Memory B cell (primary cell): ENCODE results near the gene AVL9.

ENCODE experiments used
- ATAC-seq: fragments of 150-1000 bp; cut with Tn5 transposase; 2 replicates; pipeline ENCODE4 v1.10.0; 2021; ENCODE audit warnings: low read depth, mild to moderate bottlenecking, moderate library complexity
- DNase-seq, 2 donors: peaks; one replicate each; pipeline ENCODE4 v3.0.0; 2022; ENCODE audit warnings: low spot score in 2 of 2
- H3K27ac Mint-ChIP-seq: one replicate; pipeline ENCODE4 v1.8.0; 2022; ENCODE audit warnings: mild to moderate bottlenecking, moderate library complexity, mixed read lengths
- H3K27me3 Mint-ChIP-seq: one replicate; pipeline ENCODE4 v1.8.0; 2022; ENCODE audit warnings: mixed read lengths
- H3K36me3 Mint-ChIP-seq: one replicate; pipeline ENCODE4 v1.8.0; 2022; ENCODE audit warnings: mild to moderate bottlenecking, mixed read lengths
- H3K4me1 Mint-ChIP-seq: one replicate; pipeline ENCODE4 v1.8.0; 2022; ENCODE audit warnings: mixed read lengths
- H3K4me3 Mint-ChIP-seq: one replicate; pipeline ENCODE4 v1.8.0; 2022; ENCODE audit warnings: mild to moderate bottlenecking, moderate library complexity, mixed read lengths
- H3K9me3 Mint-ChIP-seq: one replicate; pipeline ENCODE4 v1.8.0; 2022; ENCODE audit warnings: mixed read lengths

Gene AVL9

DNA sequence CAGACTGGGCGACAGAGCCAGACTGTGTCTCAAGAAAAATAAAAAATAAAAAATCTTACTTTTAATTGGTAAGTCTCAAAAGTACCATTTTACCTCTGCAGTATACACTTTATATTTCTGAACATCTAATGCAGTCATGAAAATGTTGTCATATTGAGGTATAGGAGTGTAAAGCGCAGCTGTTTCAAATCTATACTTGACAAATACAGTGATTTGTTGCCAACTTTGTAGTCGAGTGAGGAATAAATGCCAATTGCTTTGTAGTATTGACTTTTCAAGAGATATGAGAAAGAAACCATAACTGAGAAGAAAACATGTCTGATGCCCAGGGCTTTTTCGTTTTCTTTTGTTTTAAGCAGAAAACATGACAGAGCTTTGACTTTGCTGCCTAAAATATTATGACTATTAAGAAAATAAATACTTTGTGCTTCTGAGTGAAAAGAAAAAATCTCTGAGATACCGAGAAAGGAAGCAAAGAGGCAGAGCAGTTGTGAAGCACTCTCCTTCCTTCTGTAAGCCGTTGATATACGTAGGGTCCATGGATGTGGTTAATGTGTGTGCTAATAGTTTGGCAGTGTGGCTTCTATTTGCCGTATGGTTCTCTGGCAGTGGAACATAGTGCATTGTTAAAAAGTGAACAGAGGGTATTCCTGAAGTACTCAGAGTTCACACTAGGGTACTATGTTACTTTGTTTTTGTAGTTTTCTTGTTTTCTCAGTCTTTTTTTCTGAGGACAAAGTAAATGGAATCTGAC is 38.2 kb downstream of the AVL9 start:
- no peaks in the 10 kb centered on the region for H3K27me3 Mint-ChIP-seq
- ATAC-seq: no peak
- no peak for DNase-seq

DNA sequence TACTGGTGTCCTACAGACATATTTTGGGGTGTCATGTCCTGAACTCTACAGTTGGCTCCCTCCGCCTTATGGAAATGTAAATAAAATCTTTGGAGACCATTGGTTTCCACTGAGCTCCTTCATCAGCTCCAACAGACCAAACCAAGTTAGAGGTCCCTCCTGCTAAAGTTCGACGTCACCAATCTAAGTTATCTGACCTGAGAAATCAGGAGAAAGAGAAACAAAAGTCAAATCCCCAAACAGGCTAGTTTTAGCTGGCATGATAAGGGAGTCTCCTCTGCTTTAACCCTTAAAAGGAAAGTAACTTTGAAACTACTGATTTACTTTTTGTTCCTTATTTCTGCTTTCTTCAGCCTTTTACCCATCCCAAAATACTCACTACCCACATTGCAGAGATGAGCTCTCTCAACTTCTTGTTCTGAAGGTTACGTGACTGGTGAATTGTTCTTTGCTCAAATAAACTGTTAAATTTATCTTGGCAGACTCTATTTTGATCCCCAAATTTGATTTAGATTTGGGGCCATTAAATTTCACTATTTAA is 39.9 kb downstream of the AVL9 start:
- ATAC-seq (no peak), DNase-seq (no peak)
- peaks cover 3% of the 10 kb centered on the region for H3K36me3 Mint-ChIP-seq
- H3K27ac Mint-ChIP-seq: peak overlapping the region; percentile 50
- H3K4me1 Mint-ChIP-seq: peaks cover 7% of the 10 kb centered on the region
- no peaks in the 10 kb centered on the region for H3K27me3 Mint-ChIP-seq
- no peaks in the 10 kb centered on the region for H3K9me3 Mint-ChIP-seq
- H3K4me3 Mint-ChIP-seq: no peak overlapping the region

More for the DNA sequence above, 38.2 kb downstream of the AVL9 start:
- H3K4me1 Mint-ChIP-seq: peaks cover 6% of the 10 kb centered on the region
- peaks cover 3% of the 10 kb centered on the region for H3K36me3 Mint-ChIP-seq
- H3K4me3 Mint-ChIP-seq: no peak overlapping the region
- H3K27ac Mint-ChIP-seq: no peak overlapping the region
- H3K9me3 Mint-ChIP-seq: no peaks in the 10 kb centered on the region

DNA sequence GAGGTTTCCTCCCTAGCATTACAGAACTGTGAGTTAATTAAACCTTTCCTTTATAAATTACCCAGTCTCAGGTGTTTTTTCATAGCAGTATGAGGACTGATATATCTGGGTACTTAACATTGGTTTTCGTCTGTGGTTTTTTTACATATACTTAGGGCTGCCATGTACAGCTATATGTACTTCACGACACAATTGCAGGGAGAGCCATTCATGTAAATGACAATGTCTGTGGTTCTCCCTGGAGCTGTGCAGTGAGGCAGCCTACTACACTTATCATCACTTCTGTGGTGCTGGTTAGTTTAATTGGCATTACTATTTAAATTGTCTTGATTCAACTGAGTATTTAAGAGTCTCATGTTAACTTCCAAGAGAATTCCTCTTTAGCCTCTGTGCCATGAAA is 40.7 kb downstream of the AVL9 start:
- Mint-ChIP-seq H3K4me1 (peaks cover 8% of the 10 kb centered on the region), H3K27me3 (no peaks in the 10 kb centered on the region), H3K4me3 (no peak overlapping the region), H3K36me3 (peaks cover 3% of the 10 kb centered on the region), H3K27ac (peak overlapping the region; percentile 17), H3K9me3 (no peaks in the 10 kb centered on the region)
- ATAC-seq (no peak), DNase-seq (no peak)

DNA sequence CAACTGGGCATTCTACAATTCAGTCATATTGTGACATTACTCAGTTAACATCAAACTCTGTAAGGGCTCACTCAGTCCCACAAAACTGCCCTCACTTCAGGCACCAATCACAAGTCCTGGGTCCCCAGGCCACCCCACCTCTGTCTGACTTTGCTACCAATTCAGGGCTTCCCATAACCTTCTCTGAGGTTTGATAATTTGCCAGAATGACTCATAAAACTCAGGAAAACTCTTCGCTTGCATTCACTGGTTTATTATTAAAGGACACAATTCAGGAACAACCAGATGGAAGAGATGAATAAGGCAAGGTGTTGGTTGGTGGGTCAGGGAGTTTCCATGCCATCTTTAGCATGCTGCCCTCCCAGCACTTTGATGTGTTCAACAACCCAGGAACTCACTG is 41.3 kb downstream of the AVL9 start:
- no peak for DNase-seq
- H3K4me3 Mint-ChIP-seq: no peak overlapping the region
- H3K4me1 Mint-ChIP-seq: peaks cover 8% of the 10 kb centered on the region
- ATAC-seq: no peak
- no peaks in the 10 kb centered on the region for H3K9me3 Mint-ChIP-seq
- peak overlapping the region; percentile 38 for H3K27ac Mint-ChIP-seq
- no peaks in the 10 kb centered on the region for H3K27me3 Mint-ChIP-seq
- H3K36me3 Mint-ChIP-seq: no peaks in the 10 kb centered on the region

DNA sequence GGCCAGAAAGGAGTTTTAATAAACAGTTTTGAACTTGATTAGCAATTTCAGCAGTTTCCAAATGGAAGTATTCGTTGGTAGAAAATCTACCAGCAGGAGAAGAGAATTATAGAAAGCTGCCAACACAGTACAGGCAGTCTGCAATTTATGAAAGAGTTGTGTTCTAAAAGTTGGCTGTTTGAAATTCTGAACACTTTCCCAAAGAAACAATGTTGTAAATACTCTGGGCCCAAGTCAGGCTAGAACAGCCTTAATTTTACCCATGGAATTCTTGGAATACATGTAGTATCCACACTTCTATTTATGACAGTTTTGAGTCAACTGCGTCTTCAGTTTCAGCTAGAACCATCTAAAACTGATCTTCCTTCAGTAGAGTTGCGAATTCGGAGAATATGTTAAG is 42.5 kb downstream of the AVL9 start:
- Mint-ChIP-seq H3K36me3 (no peaks in the 10 kb centered on the region), H3K4me3 (no peak overlapping the region), H3K4me1 (peaks cover 8% of the 10 kb centered on the region), H3K9me3 (no peaks in the 10 kb centered on the region), H3K27me3 (no peaks in the 10 kb centered on the region), H3K27ac (no peak overlapping the region)
- ATAC-seq: no peak
- DNase-seq: no peak

DNA sequence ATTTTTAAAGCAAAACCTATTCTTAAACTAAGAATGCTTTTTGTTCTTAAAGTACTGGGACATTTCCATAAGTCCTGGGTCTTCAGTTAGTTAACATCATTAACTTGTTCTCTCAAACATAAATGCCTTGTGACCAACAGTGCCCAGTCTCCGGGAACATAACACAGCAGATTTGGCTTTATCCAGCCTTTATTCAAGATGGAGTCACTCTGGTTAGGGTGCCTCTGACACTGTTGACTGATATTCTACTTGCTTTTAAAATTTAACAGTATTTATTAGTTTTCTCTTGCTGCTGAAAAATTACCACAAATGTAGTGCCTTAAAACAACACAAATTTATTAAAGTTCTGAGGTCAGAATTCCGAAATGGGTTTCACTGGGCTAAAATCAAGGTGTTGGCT is 44.1 kb downstream of the AVL9 start:
- Mint-ChIP-seq H3K9me3 (no peaks in the 10 kb centered on the region), H3K4me1 (peaks cover 8% of the 10 kb centered on the region), H3K36me3 (peaks cover 3% of the 10 kb centered on the region), H3K27me3 (no peaks in the 10 kb centered on the region), H3K4me3 (no peak overlapping the region), H3K27ac (peak overlapping the region; percentile 45)
- DNase-seq: no peak
- ATAC-seq: no peak

DNA sequence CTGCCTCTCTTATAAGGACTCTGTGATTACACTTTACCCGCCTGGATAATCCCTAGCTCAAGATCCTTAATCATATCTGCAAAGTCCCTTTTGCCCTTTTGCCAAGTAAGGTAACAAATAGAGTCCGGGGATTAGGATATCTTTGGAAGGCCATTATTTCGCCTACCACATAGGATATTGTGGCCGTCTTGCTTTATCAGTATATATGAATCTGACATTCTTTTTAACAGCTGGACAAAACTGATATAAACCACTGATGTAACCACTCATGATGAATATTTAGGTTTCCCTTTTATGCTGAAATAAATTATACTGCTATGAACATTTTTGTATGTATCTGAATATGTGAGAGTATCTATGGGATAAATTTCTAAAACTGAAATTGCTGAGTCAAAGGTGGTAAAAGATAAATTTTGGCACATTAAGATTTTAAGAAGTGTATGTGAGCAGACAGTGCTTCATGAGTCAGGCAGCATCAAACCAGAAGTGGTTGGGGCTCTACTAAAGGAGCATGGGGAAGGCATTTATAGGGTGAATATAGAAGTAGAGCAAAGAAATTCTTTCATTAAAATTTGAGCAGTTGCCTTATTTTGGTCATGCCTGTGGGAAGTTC is 44.7 kb downstream of the AVL9 start:
- Mint-ChIP-seq H3K9me3 (no peaks in the 10 kb centered on the region), H3K36me3 (peaks cover 3% of the 10 kb centered on the region), H3K4me1 (peaks cover 8% of the 10 kb centered on the region), H3K4me3 (no peak overlapping the region), H3K27ac (peak overlapping the region; percentile 45), H3K27me3 (no peaks in the 10 kb centered on the region)
- no peak for ATAC-seq
- DNase-seq: no peak

DNA sequence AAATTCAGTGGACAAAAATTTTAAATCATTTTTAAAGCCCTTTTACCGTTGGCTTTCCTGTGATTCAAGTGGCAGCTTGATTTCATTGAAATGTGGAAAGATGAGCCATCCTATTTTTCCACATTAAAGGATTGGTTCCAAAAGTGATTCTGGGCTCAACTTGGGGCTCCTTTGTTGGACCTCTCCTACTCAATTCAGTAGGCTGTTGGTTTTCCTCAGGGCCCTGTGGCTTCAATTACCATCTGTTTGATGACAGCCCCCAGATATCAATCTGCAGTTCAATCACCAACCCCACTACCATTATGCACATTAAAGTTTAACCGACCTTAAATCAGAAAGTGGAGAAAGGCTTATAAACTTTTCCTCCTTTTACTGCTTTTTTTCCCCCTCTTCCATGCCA is 47.3 kb downstream of the AVL9 start:
- no peaks in the 10 kb centered on the region for H3K27me3 Mint-ChIP-seq
- DNase-seq (no peak), ATAC-seq (no peak)
- H3K36me3 Mint-ChIP-seq: peaks cover 8% of the 10 kb centered on the region
- H3K4me3 Mint-ChIP-seq: no peak overlapping the region
- no peaks in the 10 kb centered on the region for H3K9me3 Mint-ChIP-seq
- peak overlapping the region; percentile 53 for H3K27ac Mint-ChIP-seq
- peaks cover 5% of the 10 kb centered on the region for H3K4me1 Mint-ChIP-seq

DNA sequence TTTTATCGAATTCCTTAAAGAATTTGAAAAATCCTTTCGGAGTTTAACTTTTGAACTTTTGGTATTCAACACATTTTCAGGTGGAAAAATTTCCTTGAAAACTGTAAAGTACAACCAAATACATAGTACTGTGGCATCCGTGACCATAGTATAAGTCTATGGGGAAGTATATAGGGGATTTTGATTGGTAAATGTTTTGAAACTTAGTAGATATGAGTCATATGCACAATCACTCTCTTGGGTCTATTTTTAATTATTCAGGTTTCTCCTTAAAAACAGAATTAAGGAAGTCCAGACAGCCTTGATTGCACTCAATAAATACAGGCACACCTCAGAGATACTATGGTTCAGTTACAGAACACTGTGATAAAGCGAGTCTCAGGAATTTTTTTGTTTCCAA is 64.2 kb downstream of the AVL9 start:
- DNase-seq (no peak), ATAC-seq (no peak)
- Mint-ChIP-seq H3K4me3 (no peak overlapping the region), H3K36me3 (peaks cover 27% of the 10 kb centered on the region), H3K27me3 (no peaks in the 10 kb centered on the region), H3K9me3 (no peaks in the 10 kb centered on the region), H3K4me1 (peaks cover 5% of the 10 kb centered on the region), H3K27ac (no peak overlapping the region)

DNA sequence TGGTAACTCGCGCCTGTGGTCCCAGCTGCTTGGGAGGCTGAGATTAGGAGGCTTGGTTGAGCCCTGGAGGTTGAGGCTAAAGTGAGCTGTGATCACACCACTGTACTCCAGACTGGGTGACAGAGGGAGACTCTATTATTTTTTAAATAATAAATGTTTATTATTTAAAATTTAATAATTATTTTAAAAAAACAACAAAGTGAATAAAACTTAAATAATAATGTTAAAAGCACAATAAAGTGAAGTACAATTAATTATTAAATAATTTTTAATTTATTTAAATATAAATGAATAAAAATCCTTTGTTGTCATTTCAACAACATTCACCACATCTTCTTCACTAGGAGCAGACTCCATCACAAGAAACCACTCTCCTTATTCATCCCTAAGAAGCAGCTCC is 64.8 kb downstream of the AVL9 start:
- peak overlapping the region; percentile 37 for H3K27ac Mint-ChIP-seq
- no peak overlapping the region for H3K4me3 Mint-ChIP-seq
- no peaks in the 10 kb centered on the region for H3K27me3 Mint-ChIP-seq
- no peaks in the 10 kb centered on the region for H3K9me3 Mint-ChIP-seq
- peaks cover 7% of the 10 kb centered on the region for H3K4me1 Mint-ChIP-seq
- ATAC-seq (no peak), DNase-seq (no peak)
- peaks cover 30% of the 10 kb centered on the region for H3K36me3 Mint-ChIP-seq

DNA sequence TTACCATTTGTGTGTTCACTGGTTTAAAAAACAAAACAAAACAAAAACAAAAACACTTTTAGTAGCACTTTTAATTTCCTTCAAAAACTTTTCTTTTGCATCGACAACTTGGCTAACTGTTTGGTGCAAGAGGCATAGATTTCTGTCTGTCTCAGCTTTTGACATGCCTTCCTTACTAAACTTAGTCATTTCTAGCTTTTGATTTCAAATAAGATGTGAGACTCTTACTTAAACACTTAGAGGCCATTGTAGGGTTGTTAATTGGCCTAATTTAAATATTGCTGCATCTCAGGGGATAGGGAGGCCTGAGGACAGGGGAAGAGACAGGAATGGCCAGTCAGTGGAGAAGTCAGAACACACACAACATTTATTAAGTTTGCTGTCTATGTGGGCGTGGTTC is 66.3 kb downstream of the AVL9 start:
- H3K4me1 Mint-ChIP-seq: peaks cover 7% of the 10 kb centered on the region
- H3K27ac Mint-ChIP-seq: peak overlapping the region; percentile 37
- H3K4me3 Mint-ChIP-seq: no peak overlapping the region
- no peaks in the 10 kb centered on the region for H3K27me3 Mint-ChIP-seq
- no peaks in the 10 kb centered on the region for H3K9me3 Mint-ChIP-seq
- DNase-seq (no peak), ATAC-seq (no peak)
- H3K36me3 Mint-ChIP-seq: peaks cover 30% of the 10 kb centered on the region

DNA sequence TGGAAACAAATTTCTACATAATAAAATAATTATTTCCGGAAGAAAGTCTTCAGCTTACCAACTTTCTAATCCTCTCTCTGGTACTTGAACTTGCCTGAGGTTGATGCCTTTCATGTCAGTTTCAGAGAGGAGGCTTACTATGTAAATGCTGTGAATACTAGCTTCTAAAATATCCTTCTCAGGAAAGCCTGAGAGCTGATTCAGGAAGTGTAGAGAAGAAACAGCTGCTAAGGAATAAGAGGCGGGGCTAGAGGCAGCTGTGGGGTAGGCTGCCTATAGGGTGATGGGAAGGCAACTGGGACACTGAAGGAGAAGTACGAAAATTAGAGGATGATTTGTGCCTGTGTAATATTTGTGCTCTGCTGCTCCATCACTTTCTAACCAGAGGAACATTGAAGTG is 69.3 kb downstream of the AVL9 start:
- peaks cover 20% of the 10 kb centered on the region for H3K36me3 Mint-ChIP-seq

DNA sequence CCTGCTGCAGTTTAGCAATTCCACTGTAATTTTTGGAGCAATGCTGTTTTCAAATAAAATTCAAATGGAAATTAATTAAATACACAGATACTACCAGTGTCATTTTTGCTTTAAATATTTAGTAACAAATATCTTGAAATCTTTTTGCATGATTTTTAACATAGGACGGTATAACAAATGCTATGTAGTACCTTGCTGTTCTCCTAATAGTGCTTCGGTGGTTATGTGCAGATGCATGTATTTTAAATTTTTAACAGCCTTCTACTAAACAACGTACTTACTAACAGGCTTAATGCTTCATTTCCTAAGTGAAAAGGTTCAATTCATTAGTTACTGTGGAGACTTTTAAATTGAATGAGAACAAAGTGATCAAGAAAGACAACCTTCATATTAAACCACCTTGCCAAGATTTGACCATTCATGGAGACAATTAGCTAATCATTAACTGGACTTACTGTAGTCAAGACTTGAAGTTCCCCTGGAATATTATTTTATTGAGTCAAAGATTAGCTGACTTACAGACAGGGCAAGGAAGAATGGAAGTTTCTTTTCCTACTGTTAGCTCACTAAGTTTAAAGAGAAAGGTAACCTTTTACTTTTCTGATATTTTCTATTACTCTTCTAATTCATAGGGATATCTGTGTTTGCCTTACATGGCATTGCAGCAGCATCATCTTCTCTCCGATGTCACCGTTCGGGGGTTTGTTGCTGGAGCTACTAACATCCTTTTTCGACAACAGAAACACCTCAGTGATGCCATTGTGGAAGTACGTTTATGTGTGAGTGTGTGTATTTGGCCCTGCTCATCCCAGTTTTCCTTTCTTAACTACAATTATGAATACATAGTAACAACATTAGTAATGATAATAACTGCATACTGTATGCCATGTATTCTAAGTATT is 74.3 kb downstream of the AVL9 start:
- no peak overlapping the region for H3K4me3 Mint-ChIP-seq
- DNase-seq (no peak), ATAC-seq (no peak)
- no peak overlapping the region for H3K27ac Mint-ChIP-seq
- H3K9me3 Mint-ChIP-seq: no peaks in the 10 kb centered on the region
- H3K27me3 Mint-ChIP-seq: no peaks in the 10 kb centered on the region
- peaks cover 13% of the 10 kb centered on the region for H3K36me3 Mint-ChIP-seq
- peaks cover under 1% of the 10 kb centered on the region for H3K4me1 Mint-ChIP-seq

More for the DNA sequence above, 69.3 kb downstream of the AVL9 start:
- no peaks in the 10 kb centered on the region for H3K9me3 Mint-ChIP-seq
- DNase-seq: no peak
- no peaks in the 10 kb centered on the region for H3K27me3 Mint-ChIP-seq
- no peak overlapping the region for H3K27ac Mint-ChIP-seq
- peaks cover 7% of the 10 kb centered on the region for H3K4me1 Mint-ChIP-seq
- no peak overlapping the region for H3K4me3 Mint-ChIP-seq
- ATAC-seq: no peak

DNA sequence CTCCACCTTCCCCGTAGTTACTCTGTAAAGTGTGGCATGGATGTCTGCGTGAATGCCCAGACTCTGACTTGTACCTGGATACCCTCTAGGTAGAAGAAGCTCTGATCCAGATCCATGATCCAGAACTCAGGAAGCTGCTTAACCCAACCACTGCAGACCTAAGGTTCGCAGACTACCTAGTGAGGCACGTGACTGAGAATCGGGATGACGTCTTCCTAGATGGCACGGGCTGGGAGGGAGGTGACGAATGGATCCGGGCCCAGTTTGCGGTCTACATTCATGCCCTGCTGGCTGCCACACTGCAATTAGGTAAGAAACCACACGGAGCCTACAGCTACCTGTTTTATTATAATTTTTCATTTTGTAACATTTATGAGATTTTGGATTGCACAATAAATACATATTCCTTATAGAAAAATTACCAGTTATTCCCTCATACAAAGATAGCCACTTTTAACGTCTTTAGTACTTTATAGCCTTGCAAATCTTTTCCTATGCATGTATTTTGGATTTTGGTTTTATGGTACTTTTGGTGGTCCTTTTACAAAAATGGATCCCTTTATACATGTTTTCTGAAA is 77.9 kb downstream of the AVL9 start:
- no peaks in the 10 kb centered on the region for H3K27me3 Mint-ChIP-seq
- H3K4me1 Mint-ChIP-seq: no peaks in the 10 kb centered on the region
- no peaks in the 10 kb centered on the region for H3K9me3 Mint-ChIP-seq
- ATAC-seq (no peak), DNase-seq (no peak)
- no peak overlapping the region for H3K4me3 Mint-ChIP-seq
- peaks cover 24% of the 10 kb centered on the region for H3K36me3 Mint-ChIP-seq
- H3K27ac Mint-ChIP-seq: no peak overlapping the region
